PFSK-1 (cell line): ENCODE measurements around the gene POMT1.

Experiments
- FOXP2 ChIP-seq: optimal IDR thresholded peaks from 2 replicates; pipeline ENCODE3; 2011; ENCODE audit warnings: borderline replicate concordance, control low read depth, inconsistent platforms; ENCODE audit not compliant: insufficient read depth; ENCODE audit errors: extremely low read length, extremely low read depth
- POLR2AphosphoS5 ChIP-seq: IDR thresholded peaks from 2 replicates; pipeline ENCODE4 v1.6.1; 2012; ENCODE audit warnings: low read depth, mild to moderate bottlenecking, control low read depth, low read length, moderate library complexity
- REST ChIP-seq, 2 experiments: IDR thresholded peaks; 2 replicates each; pipeline versions ENCODE4 v1.6.1 to v1.8.0; 2011 to 2012; ENCODE audit warnings: low read depth in 2 of 2, low read length in 2 of 2, control low read depth in 1 of 2, inconsistent platforms in 1 of 2, mild to moderate bottlenecking in 1 of 2, moderate library complexity in 1 of 2; ENCODE audit not compliant: insufficient read depth in 1 of 2
- SIN3A ChIP-seq: IDR thresholded peaks from 2 replicates; pipeline ENCODE4 v1.6.1; 2012; ENCODE audit warnings: mild to moderate bottlenecking, low read length, moderate library complexity, borderline replicate concordance; ENCODE audit not compliant: insufficient read depth
- TAF1 ChIP-seq: IDR thresholded peaks from 2 replicates; pipeline ENCODE4 v1.6.1; 2012; ENCODE audit warnings: low read length, control low read depth, borderline replicate concordance; ENCODE audit not compliant: insufficient read depth

The POMT1 gene

GRCh38 chr9:131487621-131488031 lies 15.1 kb upstream of the POMT1 start:
- no peak for TF ChIP-seq POLR2AphosphoS5
- TF ChIP-seq REST (IDR thresholded peaks at IDR 0.05; ENCODE audit: insufficient read depth in 1 of 2, low read depth in 2 of 2, low read length in 2 of 2), result no peak
- no peak for TF ChIP-seq FOXP2
- no peak for TF ChIP-seq TAF1
- no peak for TF ChIP-seq SIN3A

GRCh38 chr9:131490514-131490913 lies 12.2 kb upstream of the POMT1 start:
- TF ChIP-seq TAF1, result no peak
- no peak for TF ChIP-seq POLR2AphosphoS5
- no peak for TF ChIP-seq REST (IDR thresholded peaks at IDR 0.05; ENCODE audit: insufficient read depth in 1 of 2, low read depth in 2 of 2, low read length in 2 of 2)
- no peak for TF ChIP-seq SIN3A
- no peak for TF ChIP-seq FOXP2

- TF ChIP-seq TAF1 (no peak), FOXP2 (no peak), SIN3A (no peak), REST (IDR thresholded peaks at IDR 0.05; ENCODE audit: insufficient read depth in 1 of 2, low read depth in 2 of 2, low read length in 2 of 2) (no peak), POLR2AphosphoS5 (no peak)
Observed at GRCh38 chr9:131491001-131491710, 11.6 kb upstream of the POMT1 start.

GRCh38 chr9:131492070-131492469 lies 10.6 kb upstream of the POMT1 start:
- no peak for TF ChIP-seq POLR2AphosphoS5
- TF ChIP-seq REST (IDR thresholded peaks at IDR 0.05; ENCODE audit: insufficient read depth in 1 of 2, low read depth in 2 of 2, low read length in 2 of 2), result no peak
- TF ChIP-seq FOXP2, result no peak
- TF ChIP-seq TAF1, result no peak
- no peak for TF ChIP-seq SIN3A

GRCh38 chr9:131494296-131494870 lies 8.3 kb upstream of the POMT1 start:
- no peak for TF ChIP-seq SIN3A
- no peak for TF ChIP-seq REST (IDR thresholded peaks at IDR 0.05; ENCODE audit: insufficient read depth in 1 of 2, low read depth in 2 of 2, low read length in 2 of 2)
- no peak for TF ChIP-seq TAF1
- no peak for TF ChIP-seq POLR2AphosphoS5
